Left ventricle myocardium inferior (tissue), 1 donor: ENCODE results near the gene ABCB6. TPM values are rescaled to one million over a fixed set of nuclear protein-coding genes. Genes with fewer than 3 reads are reported as not detected.
A peak's percentile ranks its signal among the peaks of the same experiment; 100 is the strongest.

ENCODE experiments used
- DNase-seq: peaks from one replicate; pipeline ENCODE4 v3.0.0-alpha.2; 2020
- H3K27ac ChIP-seq: fragments of 200-600 bp; replicated peaks from 2 replicates; pipeline ENCODE4 v1.8.0; 2021
- H3K27me3 ChIP-seq: fragments of 200-600 bp; 2 replicates; pipeline ENCODE4 v1.8.0; 2021; ENCODE audit warnings: low read depth
- H3K36me3 ChIP-seq: fragments of 200-600 bp; 2 replicates; pipeline ENCODE4 v1.8.0; 2021
- H3K4me1 ChIP-seq: fragments of 200-600 bp; 2 replicates; pipeline ENCODE4 v1.8.0; 2021
- H3K4me3 ChIP-seq: fragments of 200-600 bp; 2 replicates; pipeline ENCODE4 v1.8.0; 2021; ENCODE audit warnings: mild to moderate bottlenecking, moderate library complexity
- H3K9me3 ChIP-seq: fragments of 200-600 bp; replicated peaks from 2 replicates; pipeline ENCODE4 v1.8.0; 2021
- CTCF ChIP-seq: fragments of 200-600 bp; IDR thresholded peaks from 2 replicates; pipeline ENCODE4 v1.8.0; 2021; ENCODE audit warnings: antibody characterized with exemption, mild to moderate bottlenecking, borderline replicate concordance
- intact Hi-C: fragments of 100-400 bp; cut with micrococcal nuclease; formaldehyde crosslinking; loops from one replicate; pipeline ENCODE4 v1.11.0; 2022
- total RNA-seq: library from RNA; stranded (reverse); fragmentation: NEBNext Ultra II Directional; extraction: Animal tissue kit (Norgen Biotek cat#: 25700); gene quantifications from one replicate; pipeline ENCODE4 v1.2.1, GENCODE V29; 2021
- donor health status: DM: no; HTN: yes; CAD: no; lungs with severe emphysema.

ABCB6 gene
- total RNA-seq, 1 donor from 2014 or later: 21.5 TPM

GRCh38 chr2:219173176-219173575 is 45.6 kb downstream of the ABCB6 start:
- Histone ChIP-seq H3K36me3 (peaks cover 34% of the 10 kb centered on the region), H3K27ac (no peak overlapping the region), H3K4me1 (peaks cover 53% of the 10 kb centered on the region), H3K9me3 (no peaks in the 10 kb centered on the region), H3K4me3 (no peak overlapping the region), H3K27me3 (no peaks in the 10 kb centered on the region)
- no peak for TF ChIP-seq CTCF
- no peak for DNase-seq
- intact Hi-C loops: loop anchor here (5.0 kb wide), 1 partner anchor 124 kb away; no protein-coding TSS in a partner anchor

GRCh38 chr2:219172231-219173154 is 46.3 kb downstream of the ABCB6 start:
- no peak overlapping the region for H3K4me3 ChIP-seq
- peaks cover 49% of the 10 kb centered on the region for H3K4me1 ChIP-seq
- peak overlapping the region; percentile 63 for H3K27ac ChIP-seq
- intact Hi-C loops: loop anchor here (5.0 kb wide), 1 partner anchor 125 kb away; no protein-coding TSS in a partner anchor
- peaks cover 34% of the 10 kb centered on the region for H3K36me3 ChIP-seq
- DNase-seq: no peak
- no peaks in the 10 kb centered on the region for H3K9me3 ChIP-seq
- TF ChIP-seq CTCF: no peak
- no peaks in the 10 kb centered on the region for H3K27me3 ChIP-seq

- Histone ChIP-seq H3K9me3 (no peaks in the 10 kb centered on the region), H3K27ac (peak overlapping the region; percentile 63), H3K4me3 (no peak overlapping the region), H3K36me3 (peaks cover 34% of the 10 kb centered on the region), H3K4me1 (peaks cover 37% of the 10 kb centered on the region), H3K27me3 (no peaks in the 10 kb centered on the region)
- intact Hi-C loops: loop anchor here (5.0 kb wide), 1 partner anchor 126 kb away; no protein-coding TSS in a partner anchor
- DNase-seq: peak; percentile 29
- peak; percentile 76 for TF ChIP-seq CTCF
Observed at GRCh38 chr2:219171231-219171651, 47.5 kb downstream of the ABCB6 start.

GRCh38 chr2:219169930-219170654 is 48.7 kb downstream of the ABCB6 start, which contains the start of gene SLC23A3:
TSS of gene SLC23A3 (minus strand) at chr2:219170029. CDS start at chr2:219169984, 45 bp downstream.
- peaks cover 25% of the 10 kb centered on the region for H3K4me1 ChIP-seq
- H3K4me3 ChIP-seq: no peak within 1 kb of the TSS
- no peaks in the 10 kb centered on the region for H3K9me3 ChIP-seq
- peak within 1 kb of the TSS; percentile 63 for H3K27ac ChIP-seq
- H3K27me3 ChIP-seq: no peaks in the 10 kb centered on the region
- no peak for DNase-seq
- intact Hi-C loops: loop anchor here (5.0 to 10.0 kb wide), 2 partner anchors 55 to 127 kb away; partner anchors contain the start of genes ANKZF1 and ATG9A
- peaks cover 30% of the 10 kb centered on the region for H3K36me3 ChIP-seq
- TF ChIP-seq CTCF: no peak

- H3K27ac ChIP-seq: no peak overlapping the region
- peaks cover 18% of the 10 kb centered on the region for H3K36me3 ChIP-seq
- no peak for DNase-seq
- H3K4me3 ChIP-seq: no peak overlapping the region
- intact Hi-C loops: loop anchor here (10.0 kb wide), 1 partner anchor 56 kb away; the partner anchor contains the start of genes ANKZF1 and ATG9A
- no peaks in the 10 kb centered on the region for H3K9me3 ChIP-seq
- TF ChIP-seq CTCF: no peak
- peaks cover 17% of the 10 kb centered on the region for H3K4me1 ChIP-seq
- H3K27me3 ChIP-seq: no peaks in the 10 kb centered on the region
Observed at GRCh38 chr2:219168932-219169331, 49.8 kb downstream of the ABCB6 start.
